T-helper 2 cell treated with Interferon-gamma antibody and Interleukin-4, amounts not matched to agents 5 μg/mL and 100 μg/mL, for 36 hours (primary cell): ENCODE measurements around the gene EVPLL.
"Not testable (repeated sequence)": the region's sequence is repeated elsewhere in the genome, so short reads cannot be mapped to it uniquely, and the experiment has no call there.

Experiments used
- DNase-seq: peaks from one replicate; pipeline ENCODE4 v3.0.0; 2021; ENCODE audit warnings: low spot score
- H3K27ac Mint-ChIP-seq: one replicate; pipeline ENCODE4 v1.8.0; 2021; ENCODE audit warnings: mild to moderate bottlenecking, mixed read lengths
- H3K27me3 Mint-ChIP-seq: one replicate; pipeline ENCODE4 v1.8.0; 2021; ENCODE audit warnings: low read depth, mixed read lengths
- H3K36me3 Mint-ChIP-seq: one replicate; pipeline ENCODE4 v1.8.0; 2021; ENCODE audit warnings: low read depth, mixed read lengths
- H3K4me1 Mint-ChIP-seq: one replicate; pipeline ENCODE4 v1.8.0; 2021; ENCODE audit warnings: low read depth, mixed read lengths
- H3K4me3 Mint-ChIP-seq: one replicate; pipeline ENCODE4 v1.8.0; 2022; ENCODE audit warnings: mild to moderate bottlenecking, moderate library complexity, mixed read lengths
- H3K9me3 Mint-ChIP-seq: one replicate; pipeline ENCODE4 v1.8.0; 2021; ENCODE audit warnings: mixed read lengths

Gene EVPLL

GRCh38 chr17:18384271-18384670, 6.7 kb downstream of the EVPLL start:
- not testable (repeated sequence) for H3K27ac Mint-ChIP-seq, H3K36me3 Mint-ChIP-seq, H3K4me3 Mint-ChIP-seq, H3K4me1 Mint-ChIP-seq, DNase-seq, H3K9me3 Mint-ChIP-seq
- H3K27me3 Mint-ChIP-seq = peaks cover 25% of the 10 kb centered on the region

DNA sequence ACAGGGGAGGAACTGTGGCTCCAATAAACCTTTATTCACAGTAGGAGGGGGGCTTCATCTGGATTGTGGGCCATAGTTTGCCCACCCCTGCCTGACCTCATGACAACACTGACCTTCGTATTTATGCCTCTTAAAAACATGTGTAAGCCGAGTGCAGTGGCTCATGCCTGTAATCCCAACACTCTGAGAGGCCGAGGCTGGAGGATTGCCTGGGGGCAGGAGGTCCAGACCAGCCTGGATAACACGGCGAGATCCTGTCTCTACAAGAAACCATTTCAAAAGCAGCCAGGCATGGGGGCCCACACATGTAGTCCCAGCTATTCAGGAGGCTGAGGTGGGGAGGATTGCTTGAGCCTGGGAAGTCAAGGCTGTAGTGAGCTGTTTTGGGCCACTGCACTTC, 10.0 kb downstream of the EVPLL start:
- not testable (repeated sequence) for H3K4me1 Mint-ChIP-seq, H3K27ac Mint-ChIP-seq, H3K36me3 Mint-ChIP-seq, DNase-seq, H3K4me3 Mint-ChIP-seq, H3K9me3 Mint-ChIP-seq
- H3K27me3 Mint-ChIP-seq = peaks cover 19% of the 10 kb centered on the region

DNA sequence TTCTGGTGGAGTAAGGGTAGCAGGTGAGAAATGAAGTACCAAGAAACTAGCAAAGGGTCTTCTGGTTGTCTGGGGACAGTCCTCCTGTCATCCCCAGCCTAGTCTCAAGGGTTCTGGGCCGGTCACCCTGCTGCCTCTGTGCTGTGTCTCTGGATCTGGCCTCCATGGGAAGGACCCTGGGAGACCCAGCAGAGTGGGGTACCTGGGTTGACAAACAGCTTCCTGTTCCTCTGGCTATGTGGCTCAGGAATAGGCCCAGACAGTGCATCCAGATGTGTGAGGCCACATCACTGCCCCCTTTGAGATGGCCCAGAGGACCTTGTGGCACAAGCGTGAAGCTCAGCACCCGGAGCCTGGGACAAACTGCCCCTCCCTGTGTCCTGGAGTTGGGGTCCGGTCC, 10.7 kb downstream of the EVPLL start:
- not testable (repeated sequence) for H3K4me1 Mint-ChIP-seq, H3K36me3 Mint-ChIP-seq, H3K4me3 Mint-ChIP-seq, DNase-seq, H3K9me3 Mint-ChIP-seq, H3K27ac Mint-ChIP-seq
- peaks cover 15% of the 10 kb centered on the region for H3K27me3 Mint-ChIP-seq

- not testable (repeated sequence) for H3K4me1 Mint-ChIP-seq, H3K27ac Mint-ChIP-seq, H3K9me3 Mint-ChIP-seq, DNase-seq, H3K36me3 Mint-ChIP-seq, H3K4me3 Mint-ChIP-seq
- H3K27me3 Mint-ChIP-seq = peaks cover 15% of the 10 kb centered on the region
Measured at GRCh38 chr17:18388728-18389127, 11.2 kb downstream of the EVPLL start.

DNA sequence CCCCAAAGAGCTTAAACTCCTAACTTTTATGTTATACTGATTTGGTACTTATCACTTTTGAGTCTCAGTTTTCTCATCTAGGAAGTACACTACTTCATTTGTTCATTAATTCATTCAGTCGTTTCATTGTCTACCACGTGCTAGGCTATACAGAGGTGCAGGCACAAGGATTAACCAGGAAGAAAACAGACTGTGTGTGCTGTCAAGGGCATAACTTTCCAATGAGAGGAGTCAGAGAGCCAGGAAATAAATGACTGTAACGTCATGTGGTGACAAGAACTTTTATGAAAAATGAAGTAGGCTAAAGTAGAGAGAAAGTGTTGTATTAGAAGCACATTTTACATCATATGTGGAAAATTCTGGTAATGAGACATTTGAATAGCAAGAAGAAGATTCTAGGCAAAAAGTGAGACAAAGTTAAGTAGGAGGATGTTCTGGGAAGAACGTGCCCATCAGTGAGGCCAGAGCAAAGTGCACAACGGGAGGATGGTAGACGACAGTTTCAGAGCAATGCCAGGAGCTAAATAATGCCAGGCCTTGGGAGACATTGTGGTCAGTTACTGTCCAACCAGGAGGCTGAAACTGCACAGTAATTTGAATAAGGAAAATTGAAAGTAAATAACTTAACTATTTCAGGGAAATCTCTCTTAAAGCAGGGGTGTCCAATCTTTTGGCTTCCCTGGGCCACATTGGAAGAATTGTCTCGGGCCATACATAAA, 24.5 kb downstream of the EVPLL start:
- H3K9me3 Mint-ChIP-seq, H3K36me3 Mint-ChIP-seq, H3K4me3 Mint-ChIP-seq, H3K27me3 Mint-ChIP-seq, H3K27ac Mint-ChIP-seq, DNase-seq, H3K4me1 Mint-ChIP-seq: not testable (repeated sequence)

GRCh38 chr17:18403166-18403565, 25.6 kb downstream of the EVPLL start:
- H3K4me1 Mint-ChIP-seq, H3K9me3 Mint-ChIP-seq, H3K27me3 Mint-ChIP-seq, H3K4me3 Mint-ChIP-seq, H3K27ac Mint-ChIP-seq, DNase-seq, H3K36me3 Mint-ChIP-seq: not testable (repeated sequence)

DNA sequence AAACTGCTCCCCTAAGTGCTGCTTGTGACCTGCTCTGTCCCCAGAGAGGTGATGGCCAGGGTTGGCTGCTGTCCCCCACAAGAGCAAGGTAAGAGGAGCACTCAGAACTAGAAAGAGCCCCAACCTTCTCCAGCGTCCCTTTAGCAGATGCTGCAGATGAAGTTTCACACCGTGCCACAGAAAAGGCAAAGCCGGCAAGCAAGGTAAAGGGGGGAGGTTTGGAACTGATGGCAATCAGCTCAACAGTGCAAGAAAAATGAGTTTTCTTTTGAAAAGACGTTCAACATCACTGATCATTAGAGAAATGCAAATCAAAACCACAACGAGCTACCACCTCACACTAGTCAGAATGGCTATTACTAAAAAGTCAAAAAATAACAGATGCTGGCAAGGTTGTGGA, 26.0 kb downstream of the EVPLL start:
- H3K4me3 Mint-ChIP-seq, H3K9me3 Mint-ChIP-seq, DNase-seq, H3K27me3 Mint-ChIP-seq, H3K36me3 Mint-ChIP-seq, H3K4me1 Mint-ChIP-seq, H3K27ac Mint-ChIP-seq: not testable (repeated sequence)

DNA sequence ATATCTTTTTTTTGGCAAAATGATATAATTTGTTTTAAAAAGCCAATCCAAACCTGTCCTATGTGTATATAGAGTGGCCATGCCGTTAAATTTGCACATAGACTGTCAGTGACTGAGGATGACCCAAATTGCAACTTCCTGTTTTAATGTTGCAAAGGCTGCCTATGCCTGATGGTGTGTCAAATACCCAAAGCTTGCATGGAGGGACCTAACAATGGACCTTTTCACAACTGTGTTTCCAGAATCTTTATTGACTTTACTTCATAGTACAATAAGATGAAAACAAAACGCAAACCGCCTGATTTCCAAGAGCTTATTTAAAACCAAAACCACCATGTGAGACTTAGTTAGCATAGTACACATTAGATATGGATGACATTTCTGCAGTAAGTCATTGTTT, 31.3 kb downstream of the EVPLL start:
- H3K36me3 Mint-ChIP-seq, H3K9me3 Mint-ChIP-seq, H3K27ac Mint-ChIP-seq, DNase-seq, H3K27me3 Mint-ChIP-seq: not testable (repeated sequence)
- Mint-ChIP-seq H3K4me3 (peak overlapping the region; percentile 6), H3K4me1 (peaks cover 17% of the 10 kb centered on the region)

DNA sequence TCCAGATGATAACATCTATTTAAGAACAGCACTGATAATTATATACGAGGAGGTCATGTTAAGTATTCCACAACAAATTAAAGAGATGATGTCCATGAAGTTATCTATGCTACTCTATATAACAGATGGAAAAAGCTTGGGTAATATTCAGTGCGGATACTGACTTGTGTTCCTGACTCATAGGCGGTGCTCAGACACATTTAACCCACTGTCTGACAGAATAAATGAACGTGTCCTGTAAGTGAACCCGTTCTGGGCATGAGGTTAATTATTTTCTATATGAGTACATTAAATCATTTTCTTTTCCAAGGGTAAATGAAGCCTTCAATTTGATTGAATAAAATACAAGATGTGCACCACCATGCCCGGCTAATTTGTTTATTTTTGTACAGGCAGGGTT, 31.7 kb downstream of the EVPLL start:
- not testable (repeated sequence) for DNase-seq, H3K27ac Mint-ChIP-seq, H3K36me3 Mint-ChIP-seq, H3K27me3 Mint-ChIP-seq, H3K9me3 Mint-ChIP-seq
- H3K4me1 Mint-ChIP-seq = peaks cover 17% of the 10 kb centered on the region
- peak overlapping the region; percentile 6 for H3K4me3 Mint-ChIP-seq

GRCh38 chr17:18410736-18411135, 33.2 kb downstream of the EVPLL start:
- H3K27me3 Mint-ChIP-seq, DNase-seq, H3K36me3 Mint-ChIP-seq, H3K9me3 Mint-ChIP-seq: not testable (repeated sequence)
- Mint-ChIP-seq H3K27ac (peak overlapping the region; percentile 69), H3K4me1 (peaks cover 17% of the 10 kb centered on the region), H3K4me3 (peak overlapping the region; percentile 99)

GRCh38 chr17:18411377-18411864, 33.8 kb downstream of the EVPLL start:
- peak overlapping the region; percentile 94 for H3K27ac Mint-ChIP-seq
- peak overlapping the region; percentile 99 for H3K4me3 Mint-ChIP-seq
- H3K9me3 Mint-ChIP-seq, H3K27me3 Mint-ChIP-seq, H3K36me3 Mint-ChIP-seq: not testable (repeated sequence)
- peak; percentile 10 for DNase-seq
- H3K4me1 Mint-ChIP-seq = peaks cover 17% of the 10 kb centered on the region

GRCh38 chr17:18412001-18412538, 34.5 kb downstream of the EVPLL start:
- H3K27me3 Mint-ChIP-seq = not testable (repeated sequence)

DNA sequence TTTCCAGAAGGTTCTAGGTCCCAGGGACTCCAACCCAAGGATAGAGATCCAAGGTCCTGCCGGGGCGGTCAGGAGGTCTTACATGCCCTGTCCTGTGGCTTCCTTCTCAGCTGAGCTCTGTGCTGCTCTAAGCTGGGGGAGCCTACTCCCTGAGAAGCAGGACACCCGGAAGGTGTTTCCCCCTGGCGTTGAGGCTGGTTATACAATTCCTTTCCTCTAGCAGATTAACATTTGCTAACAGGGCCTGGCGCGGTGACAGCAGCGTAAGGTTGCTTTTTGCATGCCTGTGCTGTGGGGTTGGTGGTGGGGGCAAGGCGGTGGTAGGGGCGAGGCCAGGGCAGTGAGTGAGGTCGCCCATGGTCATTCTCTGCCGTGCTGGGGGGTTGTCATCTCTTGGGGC, 43.9 kb downstream of the EVPLL start:
- H3K27me3 Mint-ChIP-seq, H3K4me3 Mint-ChIP-seq, H3K9me3 Mint-ChIP-seq, H3K4me1 Mint-ChIP-seq, H3K27ac Mint-ChIP-seq, H3K36me3 Mint-ChIP-seq, DNase-seq: not testable (repeated sequence)

More at GRCh38 chr17:18412001-18412538, 34.5 kb downstream of the EVPLL start:
- not testable (repeated sequence) for H3K4me3 Mint-ChIP-seq, H3K27ac Mint-ChIP-seq, H3K36me3 Mint-ChIP-seq, H3K9me3 Mint-ChIP-seq, DNase-seq
- peaks cover 17% of the 10 kb centered on the region for H3K4me1 Mint-ChIP-seq

- not testable (repeated sequence) for H3K27me3 Mint-ChIP-seq, H3K36me3 Mint-ChIP-seq
Measured at GRCh38 chr17:18422464-18422863, 44.9 kb downstream of the EVPLL start.

GRCh38 chr17:18423015-18423414, 45.4 kb downstream of the EVPLL start:
- not testable (repeated sequence) for H3K9me3 Mint-ChIP-seq

More at GRCh38 chr17:18422464-18422863, 44.9 kb downstream of the EVPLL start:
- H3K9me3 Mint-ChIP-seq, H3K4me3 Mint-ChIP-seq, H3K27ac Mint-ChIP-seq, DNase-seq, H3K4me1 Mint-ChIP-seq: not testable (repeated sequence)

More at GRCh38 chr17:18423015-18423414, 45.4 kb downstream of the EVPLL start:
- H3K4me3 Mint-ChIP-seq, DNase-seq, H3K27ac Mint-ChIP-seq, H3K27me3 Mint-ChIP-seq, H3K36me3 Mint-ChIP-seq, H3K4me1 Mint-ChIP-seq: not testable (repeated sequence)
